Heart left ventricle (tissue), 16 donors: ENCODE results near the gene SLC35F1. TPM values are rescaled to one million over a fixed set of nuclear protein-coding genes. Genes with fewer than 3 reads are reported as not detected.
"Not testable (repeated sequence)": the region's sequence is repeated elsewhere in the genome, so short reads cannot be mapped to it uniquely, and the experiment has no call there.

ENCODE experiments used
- ATAC-seq, 4 donors: fragments of 200-7000 bp; cut with Tn5 transposase; one replicate each; pipeline ENCODE4 v1.9.1; 2020 to 2022; ENCODE audit warnings: moderate library complexity in 4 of 4, mild to moderate bottlenecking in 3 of 4, moderate number of reproducible peaks in 1 of 4
- DNase-seq, 5 donors: peaks; one replicate each; pipeline ENCODE4 v3.0.0-alpha.2; 2020
- H3K27ac ChIP-seq, 12 donors: fragments of 200-600 bp; sonication (generic) in 4 of 12; one replicate each; pipeline versions ENCODE4 v1.5.0 to v1.8.0; 2016 to 2022; ENCODE audit warnings: mild to moderate bottlenecking in 2 of 12
- H3K27me3 ChIP-seq, 9 donors: fragments of 200-600 bp; sonication (generic) in 2 of 9; one replicate each; pipeline versions ENCODE4 v1.5.1 to v1.8.0; 2016 to 2022; ENCODE audit warnings: mild to moderate bottlenecking in 3 of 9
- H3K36me3 ChIP-seq, 9 donors: fragments of 200-600 bp; sonication (generic) in 2 of 9; one replicate each; pipeline versions ENCODE4 v1.5.0 to v1.8.0; 2018 to 2022; ENCODE audit warnings: mild to moderate bottlenecking in 2 of 9
- H3K4me1 ChIP-seq, 12 donors: fragments of 200-600 bp; sonication (generic) in 4 of 12; one replicate each; pipeline versions ENCODE4 v1.5.0 to v1.8.0; 2016 to 2022; ENCODE audit warnings: mild to moderate bottlenecking in 3 of 12
- H3K4me3 ChIP-seq, 12 donors: fragments of 200-600 bp; sonication (generic) in 4 of 12; one replicate each; pipeline versions ENCODE4 v1.5.0 to v1.8.0; 2017 to 2022; ENCODE audit warnings: mild to moderate bottlenecking in 9 of 12, moderate library complexity in 4 of 12
- H3K9me3 ChIP-seq, 12 donors: fragments of 200-600 bp; sonication (generic) in 4 of 12; one replicate each; pipeline versions ENCODE4 v1.5.0 to v1.8.0; 2016 to 2022; ENCODE audit warnings: mild to moderate bottlenecking in 1 of 12
- CTCF ChIP-seq, 12 donors: fragments of 200-600 bp; sonication (generic) in 4 of 12; IDR thresholded peaks; one replicate each; pipeline versions ENCODE4 v1.5.0 to v1.8.0; 2018 to 2022; ENCODE audit warnings: antibody characterized with exemption in 12 of 12, mild to moderate bottlenecking in 5 of 12
- POLR2A ChIP-seq, 2 donors: fragments of 450-650 bp; IDR thresholded peaks; one replicate each; pipeline ENCODE4 v1.6.1; 2017; ENCODE audit warnings: antibody characterized with exemption in 2 of 2, mild to moderate bottlenecking in 2 of 2, moderate library complexity in 2 of 2
- WGBS, 4 donors: extraction: QIAGEN DNeasy Blood & Tissue Kit in 2 of 4; methylation state at CpG; one replicate each; pipeline versions ENCODE4 v1.1.5 to v1.1.7; 2013 to 2018; 5-methylcytosine and 5-hydroxymethylcytosine counted together
- intact Hi-C, 10 donors: fragments of 100-400 bp; cut with DNase I; formaldehyde crosslinking; loops; one replicate each; pipeline versions ENCODE4 v1.11.1 to v1.14.2; 2022
- polyA plus RNA-seq, 2 donors: library from polyadenylated mRNA; stranded (reverse); fragments of 200-250 nt; gene quantifications; one replicate each; pipeline ENCODE4 v1.2.3, GENCODE V29; 2013
- total RNA-seq, 9 donors: library from RNA; depleted of rRNA in 2 of 9; stranded (reverse); fragments of >200 nt in 2 of 9; fragmentation: NEBNext Ultra II Directional in 3 of 9; extraction: Animal tissue kit (Norgen Biotek cat#: 25700) in 3 of 9; gene quantifications; one replicate each; pipeline versions ENCODE4 v1.1.0 to v1.2.4, GENCODE V29; 2016 to 2023
- donor health status: ischemic (EF 13 %, LVEDD 7.1; RV severe dilation, severe dysfunction).
- donor health status: healthy with polysubstance abuse.
- donor health status: DM: no; HTN: yes; CAD: no.
- donor health status: DM: no; HTN: no; CAD: no.
- donor health status: ischemic (EF 25% LVEDD 6.9; RV normal size, moderate dysfunction).
- donor health status: ischemic (EF 25% LVEDD 5.7; RV mildly dilated, moderate dysfunction).
- donor health status: healthy.
- donor health status: DM: yes; HTN: yes; CAD: no.
- donor health status: ischemic (EF 35%, LVEDD 5.7; RV mildly dilated, moderate dysfunction).
- donor health status: nonischemic (EF 11% LVEDD 7.7; RV severe dilation, severe dysfunction).
- donor health status: DM: yes; HTN: yes; CAD: no.
- donor health status: PGD.
- donor health status: ischemic (EF 29% LVEDD 5.4; RV normal size, mild dysfunction).
- donor health status: nonischemic (EF 23%, LVEDD 6.1; RV moderate dilation, normal function).

SLC35F1 gene
- total and polyA plus RNA-seq, 11 donors = 1.1 to 11.6 (median 5.0) TPM

- no peaks in the 10 kb centered on the region for H3K36me3 ChIP-seq
- TF ChIP-seq POLR2A (IDR thresholded peaks at IDR 0.05) = no peak
- TF ChIP-seq CTCF (IDR thresholded peaks at IDR 0.05) = no peak
Measured at GRCh38 chr6:118023771-118024170, 116.7 kb downstream of the SLC35F1 start.

GRCh38 chr6:118029967-118030366 lies 122.9 kb downstream of the SLC35F1 start:
- ATAC-seq (no peak), DNase-seq (no peak)
- TF ChIP-seq POLR2A (IDR thresholded peaks at IDR 0.05) (no peak), CTCF (IDR thresholded peaks at IDR 0.05) (no peak)
- H3K4me3 ChIP-seq = no peak overlapping the region
- WGBS, 4 donors = 68 to 89% (median 78%) methylated on average over 4 of the region's 4 CpGs
- intact Hi-C loops = no loop called here
- H3K27ac ChIP-seq = no peak overlapping the region
- H3K36me3 ChIP-seq = no peaks in the 10 kb centered on the region
- peaks cover 0 to 3% (median 0%) of the 10 kb centered on the region in 9 donors for H3K27me3 ChIP-seq
- H3K9me3 ChIP-seq = peaks cover 0 to 6% (median 0%) of the 10 kb centered on the region in 12 donors
- no peaks in the 10 kb centered on the region for H3K4me1 ChIP-seq

More at GRCh38 chr6:118023771-118024170, 116.7 kb downstream of the SLC35F1 start:
- WGBS, 4 donors = 70 to 87% (median 81%) methylated on average over 3 of the region's 3 CpGs
- no peaks in the 10 kb centered on the region for H3K9me3 ChIP-seq
- DNase-seq (no peak), ATAC-seq (no peak)
- intact Hi-C loops = no loop called here
- no peaks in the 10 kb centered on the region for H3K4me1 ChIP-seq
- H3K27me3 ChIP-seq = no peaks in the 10 kb centered on the region
- H3K27ac ChIP-seq = no peak overlapping the region
- H3K4me3 ChIP-seq = no peak overlapping the region

- DNase-seq, intact Hi-C loops, H3K4me3 ChIP-seq, ATAC-seq, H3K27ac ChIP-seq, H3K4me1 ChIP-seq, H3K27me3 ChIP-seq, H3K36me3 ChIP-seq: not testable (repeated sequence)
- WGBS, 4 donors = 82 to 94% (median 91%) methylated on average over 3 of the region's 3 CpGs
- peaks cover 0 to 25% (median 0%) of the 10 kb centered on the region in 12 donors for H3K9me3 ChIP-seq
Measured at GRCh38 chr6:118037479-118037878, 130.4 kb downstream of the SLC35F1 start.

- H3K27me3 ChIP-seq = no peaks in the 10 kb centered on the region
- 68 to 76% (median 71%) methylated on average over 4 of the region's 4 CpGs for WGBS, 4 donors
- H3K4me3 ChIP-seq = no peak overlapping the region
- DNase-seq (no peak), ATAC-seq (peak in 3 of 4 donors; percentile 42 to 52 (median 52))
- TF ChIP-seq CTCF (IDR thresholded peaks at IDR 0.05) = no peak
- no peak for TF ChIP-seq POLR2A (IDR thresholded peaks at IDR 0.05)
- intact Hi-C loops = loop anchor here in 1 of 10 donors (10.0 kb wide), 1 partner anchor 308 kb away; no protein-coding TSS in a partner anchor
- peaks cover 0 to under 1% (median 0%) of the 10 kb centered on the region in 12 donors for H3K9me3 ChIP-seq
- no peaks in the 10 kb centered on the region for H3K36me3 ChIP-seq
- no peak overlapping the region for H3K27ac ChIP-seq
- H3K4me1 ChIP-seq = no peaks in the 10 kb centered on the region
Measured at GRCh38 chr6:118042855-118043254, 135.8 kb downstream of the SLC35F1 start.

- Histone ChIP-seq H3K4me3 (no peak overlapping the region), H3K27ac (no peak overlapping the region), H3K36me3 (no peaks in the 10 kb centered on the region), H3K9me3 (no peaks in the 10 kb centered on the region), H3K27me3 (no peaks in the 10 kb centered on the region), H3K4me1 (no peaks in the 10 kb centered on the region)
- 45 to 50% (median 49%) methylated on average over 2 of the region's 2 CpGs for WGBS, 4 donors
- DNase-seq (no peak), ATAC-seq (no peak)
- no peak for TF ChIP-seq CTCF (IDR thresholded peaks at IDR 0.05)
- TF ChIP-seq POLR2A (IDR thresholded peaks at IDR 0.05) = no peak
- intact Hi-C loops = loop anchor here in 1 of 10 donors (10.0 kb wide), 1 partner anchor 309 kb away; no protein-coding TSS in a partner anchor
Measured at GRCh38 chr6:118044275-118044674, 137.2 kb downstream of the SLC35F1 start.
